HG03469 (cell line): ENCODE measurements around the gene CDCP2.
"Not testable (repeated sequence)": the region's sequence is repeated elsewhere in the genome, so short reads cannot be mapped to it uniquely, and the experiment has no call there.

Source experiments
- ATAC-seq: cut with Tn5 transposase; IDR thresholded peaks from one replicate; pipeline ENCODE4 v1.9.1; 2021; ENCODE audit warnings: mild to moderate bottlenecking, moderate library complexity, moderate number of reproducible peaks; ENCODE audit not compliant: unreplicated experiment

Gene CDCP2

DNA sequence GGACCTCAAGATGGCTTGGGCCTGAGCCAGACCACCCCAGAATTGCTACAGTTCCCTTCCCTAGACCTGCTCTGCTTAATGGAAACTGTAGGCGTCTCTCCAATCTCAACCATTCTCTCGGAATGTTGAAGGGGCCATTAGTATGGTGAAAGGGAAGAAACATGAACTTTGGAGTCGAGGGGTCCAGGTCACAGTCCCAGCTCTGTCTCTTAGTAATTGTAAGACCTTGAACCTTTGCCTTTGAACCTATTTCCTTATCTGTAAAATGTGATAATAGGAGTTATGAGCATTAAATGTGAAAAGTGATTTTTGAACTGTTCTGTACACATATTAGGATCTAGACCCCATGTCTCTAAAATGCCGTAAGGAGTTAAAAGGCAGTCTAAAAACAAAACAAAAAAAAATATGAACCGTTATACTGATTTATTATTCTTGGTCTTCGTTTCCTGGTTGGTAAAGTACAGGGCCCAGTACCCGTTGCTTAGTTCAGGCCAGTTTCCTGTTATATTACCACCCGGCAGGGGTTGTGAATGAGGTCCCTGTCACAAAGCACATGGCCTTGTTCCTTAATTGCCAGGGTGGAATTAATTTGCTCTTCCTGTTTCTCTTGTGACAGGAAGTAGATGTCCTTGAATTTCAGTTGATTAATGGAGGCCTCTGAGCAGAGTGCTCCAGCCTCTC, 57.1 kb downstream of the CDCP2 start:
- ATAC-seq = no peak

DNA sequence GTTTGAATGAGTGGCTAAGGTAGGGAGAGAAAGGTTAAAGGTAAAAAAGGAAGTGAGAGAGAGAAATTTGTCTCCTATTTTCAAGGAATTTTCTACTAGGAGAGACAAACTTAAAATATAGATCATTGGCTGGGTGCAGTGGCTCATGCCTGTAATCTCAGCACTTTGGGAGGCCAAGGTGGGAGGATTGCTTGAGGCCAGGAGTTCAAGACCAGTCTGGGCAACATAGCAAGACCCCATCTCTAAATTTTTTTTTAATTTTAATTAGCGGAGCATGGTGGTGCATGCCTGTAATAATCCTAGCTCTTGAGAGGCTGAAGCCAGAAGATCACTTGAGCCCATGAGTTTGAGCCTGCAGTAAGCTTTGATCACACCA, 58.1 kb downstream of the CDCP2 start:
- ATAC-seq = not testable (repeated sequence)

DNA sequence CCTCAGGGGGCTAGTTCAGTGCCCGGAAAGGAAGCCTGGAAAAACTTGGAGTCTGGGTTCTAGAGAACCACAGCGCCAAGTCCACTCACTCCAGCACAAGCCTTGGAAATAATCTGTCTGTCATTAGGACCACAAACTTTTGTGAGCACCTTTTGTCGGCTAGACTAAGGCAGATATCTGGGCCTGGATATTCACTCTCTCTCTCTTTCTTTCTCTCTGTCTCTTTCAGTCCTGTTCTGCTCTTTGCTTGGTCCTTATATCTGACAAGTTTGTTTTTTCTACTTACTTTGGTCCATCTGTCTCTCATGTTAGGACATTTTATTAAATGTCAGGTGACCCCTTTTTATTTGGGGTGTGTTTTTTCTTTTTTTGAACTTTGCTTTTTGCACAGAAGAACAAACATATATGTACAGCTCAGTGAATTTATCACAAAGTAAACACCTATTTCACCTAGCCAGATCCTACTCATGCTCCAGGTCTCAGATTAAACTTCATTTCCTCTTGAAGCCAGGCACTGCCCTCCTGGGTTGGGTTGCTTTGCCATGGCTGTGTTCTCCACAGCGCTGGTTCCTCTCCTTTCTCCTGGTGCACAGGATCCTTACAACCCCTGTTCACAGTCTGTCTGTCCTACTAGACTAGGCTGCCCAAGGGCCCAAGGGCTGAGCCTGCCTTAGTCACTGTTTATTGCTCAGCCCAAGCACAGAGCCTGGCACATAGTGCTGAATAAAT, 58.6 kb downstream of the CDCP2 start:
- ATAC-seq = no peak

DNA sequence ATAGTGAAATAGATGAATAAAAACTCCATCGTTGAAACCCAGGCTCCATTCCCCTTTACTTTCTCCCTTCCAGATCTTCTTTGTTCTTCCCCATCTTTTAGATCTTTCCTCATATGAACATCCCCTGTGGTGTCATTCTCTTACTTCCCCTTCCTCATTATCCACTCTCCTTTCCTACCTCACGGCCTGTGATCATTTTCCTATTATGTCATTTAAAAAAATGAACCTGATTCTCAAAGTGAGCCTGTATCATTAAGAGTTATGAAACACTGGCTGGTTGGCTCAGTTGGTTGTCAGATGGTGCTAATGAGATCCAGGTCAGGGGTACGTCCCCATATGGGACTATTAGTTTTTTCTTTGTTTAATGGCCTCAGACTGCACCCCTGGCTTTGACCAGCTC, 61.1 kb downstream of the CDCP2 start:
- no peak for ATAC-seq

DNA sequence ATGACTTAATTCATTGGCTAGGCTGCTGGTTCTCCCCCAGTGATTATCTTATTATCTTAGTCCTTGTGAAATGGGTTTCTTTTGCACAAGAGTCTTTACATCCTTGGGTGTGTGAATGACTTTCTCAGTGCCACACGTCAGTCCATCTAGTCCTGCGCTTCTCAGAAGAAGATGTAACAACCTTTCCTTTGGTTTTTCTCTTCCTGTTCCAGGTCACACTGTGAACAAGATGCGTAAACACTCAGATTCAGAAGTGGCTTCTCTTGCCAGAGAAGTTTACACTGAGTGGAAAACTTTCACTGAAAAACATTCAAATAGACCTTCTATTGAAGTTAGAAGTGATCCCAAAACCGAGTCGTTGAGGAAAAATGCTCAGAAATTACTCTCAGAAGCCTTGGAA, 64.4 kb downstream of the CDCP2 start:
- no peak for ATAC-seq

DNA sequence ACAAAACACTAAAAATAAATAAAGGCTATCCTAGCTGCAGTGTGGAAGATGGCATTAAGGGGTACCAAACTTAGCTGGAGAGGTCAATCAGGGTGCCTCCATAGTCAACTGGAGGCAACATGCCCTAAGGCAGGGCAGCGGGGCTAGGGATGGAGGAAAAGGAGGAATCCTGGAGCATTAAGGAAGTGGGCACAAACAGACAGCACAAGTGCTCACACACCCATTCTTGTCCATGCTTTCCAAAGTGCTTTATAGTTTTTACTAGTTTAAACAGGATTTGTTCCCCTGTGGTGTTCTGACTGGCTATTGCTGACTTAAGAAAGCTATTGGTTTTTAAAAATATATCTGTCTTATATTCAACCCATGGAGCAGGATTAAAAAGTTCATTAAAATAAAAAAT, 66.0 kb downstream of the CDCP2 start:
- ATAC-seq = no peak

DNA sequence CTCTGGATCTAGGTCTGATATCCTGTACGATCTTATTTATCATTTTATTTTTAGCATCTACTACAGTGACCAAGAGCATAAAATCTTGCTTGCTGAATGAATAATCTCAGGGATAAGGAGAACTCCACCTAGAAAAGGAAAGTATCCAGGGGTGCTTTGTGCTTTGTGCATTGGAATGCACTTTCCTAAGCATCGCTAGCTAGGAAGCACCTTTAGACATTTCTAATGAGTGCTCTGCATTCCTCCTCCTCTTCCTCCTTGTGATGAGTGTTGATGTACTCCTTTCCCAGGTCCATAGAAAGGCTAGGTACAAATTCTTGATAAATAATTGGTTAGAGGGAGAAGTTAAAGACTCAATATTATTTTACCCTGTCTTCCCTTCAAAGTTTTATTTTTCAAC, 68.0 kb downstream of the CDCP2 start:
- no peak for ATAC-seq
